GM19438 (cell line): Measurements from ENCODE around the gene UGGT1.
A peak's percentile ranks its signal among the peaks of the same experiment; 100 is the strongest.
"Not testable (repeated sequence)": the region's sequence is repeated elsewhere in the genome, so short reads cannot be mapped to it uniquely, and the experiment has no call there.

Experiments used
- ATAC-seq: cut with Tn5 transposase; IDR thresholded peaks from one replicate; pipeline ENCODE4 v1.9.1; 2021; ENCODE audit warnings: low read depth; ENCODE audit not compliant: unreplicated experiment

The UGGT1 gene

GRCh38 chr2:128208631-128209324 lies 117.8 kb downstream of the UGGT1 start:
- not testable (repeated sequence) for ATAC-seq

- ATAC-seq, result no peak
These were observed 123.3 kb downstream of the UGGT1 start for GRCh38 chr2:128214251-128214650.

GRCh38 chr2:128214866-128215460 lies 124.0 kb downstream of the UGGT1 start:
- ATAC-seq, result no peak

- no peak for ATAC-seq
These were observed 125.1 kb downstream of the UGGT1 start for GRCh38 chr2:128215897-128216642.

- no peak for ATAC-seq
These were observed 126.7 kb downstream of the UGGT1 start for GRCh38 chr2:128217671-128218070.

GRCh38 chr2:128219891-128220290 lies 128.9 kb downstream of the UGGT1 start:
- no peak for ATAC-seq

- no peak for ATAC-seq
These were observed 136.9 kb downstream of the UGGT1 start for GRCh38 chr2:128227862-128228261.

- no peak for ATAC-seq
These were observed 137.9 kb downstream of the UGGT1 start for GRCh38 chr2:128228894-128229293.

- peak; percentile 98 for ATAC-seq
These were observed 142.2 kb downstream of the UGGT1 start for GRCh38 chr2:128232965-128233789.

- no peak for ATAC-seq
These were observed 142.9 kb downstream of the UGGT1 start for GRCh38 chr2:128233790-128234395.

- ATAC-seq, result no peak
These were observed 143.6 kb downstream of the UGGT1 start for GRCh38 chr2:128234613-128235012.

GRCh38 chr2:128235581-128235980 lies 144.6 kb downstream of the UGGT1 start:
- no peak for ATAC-seq

- ATAC-seq, result no peak
These were observed 145.6 kb downstream of the UGGT1 start for GRCh38 chr2:128236491-128237035.

GRCh38 chr2:128237081-128237534 lies 146.1 kb downstream of the UGGT1 start:
- ATAC-seq, result no peak

- no peak for ATAC-seq
These were observed 147.1 kb downstream of the UGGT1 start for GRCh38 chr2:128237911-128238697.

GRCh38 chr2:128241896-128242295 lies 150.9 kb downstream of the UGGT1 start:
- no peak for ATAC-seq
